ENCODE results near the gene PIGU. TPM values are rescaled to one million over a fixed set of nuclear protein-coding genes. Genes with fewer than 3 reads are reported as not detected.

Gene PIGU
- total and polyA plus RNA-seq, 2 donors = 17.3 to 19.1 TPM

- H3K4me1 ChIP-seq (ENCODE audit: insufficient read depth) = no peaks in the 10 kb centered on the region
- no peak for DNase-seq (ENCODE audit: extremely low spot score)
- H3K27ac ChIP-seq (ENCODE audit: low read depth) = no peak overlapping the region
- no peak overlapping the region for H3K4me3 ChIP-seq (ENCODE audit: low read depth, low read length)
- WGBS = 99% methylated on average over 7 of the region's 7 CpGs
- H3K36me3 ChIP-seq (ENCODE audit: insufficient read depth) = no peaks in the 10 kb centered on the region
Observed at GRCh38 chr20:34607066-34607465, 69.8 kb downstream of the PIGU start.

DNA sequence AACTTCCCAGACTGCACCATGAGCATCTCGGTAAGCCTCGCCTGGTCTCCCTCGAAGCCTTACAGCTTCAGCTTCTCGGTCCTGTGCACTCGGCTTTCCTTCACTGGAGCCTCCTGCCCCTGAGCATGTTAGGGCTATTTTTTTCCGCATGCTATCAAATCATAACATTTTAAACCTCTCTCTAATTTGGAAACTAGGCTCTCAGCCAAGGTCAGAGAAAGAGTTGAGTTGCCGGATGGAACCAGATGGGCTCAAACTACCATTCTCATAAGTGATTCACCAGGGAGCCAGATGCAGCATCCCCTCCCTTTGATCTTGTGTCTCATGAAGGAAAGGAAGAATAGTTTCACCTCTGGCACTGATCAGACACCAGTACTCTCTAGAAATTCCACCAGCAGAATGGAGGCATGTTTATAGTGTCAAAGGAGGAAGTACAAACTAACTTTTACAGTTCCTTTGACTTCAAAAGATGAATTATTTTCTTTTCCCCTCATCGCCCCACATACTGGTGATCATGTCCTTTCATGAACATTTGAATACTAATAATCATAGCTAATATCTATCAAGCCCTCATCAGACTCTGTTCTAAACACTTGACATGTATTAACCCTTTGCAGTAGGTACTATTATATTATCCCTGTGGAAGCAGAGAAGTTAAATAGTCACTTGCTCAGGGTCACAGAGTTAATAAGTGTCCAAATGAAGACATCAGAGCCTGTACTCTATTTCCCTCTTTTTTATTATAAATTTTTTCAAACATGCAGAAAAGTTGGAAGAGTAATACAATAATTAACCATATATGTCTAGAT is 71.7 kb downstream of the PIGU start:
- Histone ChIP-seq H3K4me1 (ENCODE audit: insufficient read depth) (no peaks in the 10 kb centered on the region), H3K36me3 (ENCODE audit: insufficient read depth) (no peaks in the 10 kb centered on the region), H3K4me3 (ENCODE audit: low read depth, low read length) (no peak overlapping the region), H3K27ac (ENCODE audit: low read depth) (peak overlapping the region; percentile 50)
- 40% methylated on average over 8 of the region's 8 CpGs for WGBS
- no peak for DNase-seq (ENCODE audit: extremely low spot score)

- 35% methylated on average over 9 of the region's 9 CpGs for WGBS
- Histone ChIP-seq H3K4me3 (ENCODE audit: low read depth, low read length) (no peak overlapping the region), H3K36me3 (ENCODE audit: insufficient read depth) (no peaks in the 10 kb centered on the region), H3K4me1 (ENCODE audit: insufficient read depth) (no peaks in the 10 kb centered on the region), H3K27ac (ENCODE audit: low read depth) (no peak overlapping the region)
- no peak for DNase-seq (ENCODE audit: extremely low spot score)
Observed at GRCh38 chr20:34600892-34601653, 75.8 kb downstream of the PIGU start.

DNA sequence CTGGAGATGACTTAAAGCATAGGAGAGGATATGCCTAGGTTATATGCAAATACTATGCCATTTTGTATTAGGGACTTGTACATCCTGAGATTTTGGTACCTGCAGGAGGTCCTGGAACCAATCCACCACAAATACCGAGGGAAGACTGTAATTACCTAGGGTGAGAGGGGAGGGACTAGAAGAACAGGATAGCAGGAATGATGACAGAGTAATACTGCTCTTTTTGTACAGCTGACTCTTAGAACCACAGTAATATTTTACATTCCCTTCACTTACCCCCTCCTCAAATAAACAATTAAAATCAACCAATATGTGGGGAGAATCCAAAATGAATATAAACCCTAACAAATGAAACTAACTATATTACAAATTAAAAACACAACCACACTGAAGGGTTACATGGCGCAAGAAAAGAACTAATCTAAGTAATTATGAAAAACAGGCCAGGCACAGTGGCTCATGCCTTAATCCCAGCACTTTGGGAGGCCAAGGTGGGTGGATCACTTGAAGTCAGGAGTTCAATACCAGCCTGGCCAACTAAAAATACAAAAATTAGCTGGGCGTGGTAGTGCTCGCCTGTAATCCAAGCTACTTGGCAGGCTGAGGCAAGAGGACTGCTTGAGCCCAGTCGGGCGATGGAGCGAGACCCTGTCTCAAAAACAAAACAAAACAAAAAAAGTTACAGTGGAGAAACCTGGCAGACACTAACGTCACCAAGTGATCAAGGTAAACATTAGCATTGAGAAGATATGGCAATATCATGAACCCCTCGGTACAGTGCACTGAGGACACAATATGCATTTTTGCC is 81.3 kb downstream of the PIGU start:
- no peak overlapping the region for H3K27ac ChIP-seq (ENCODE audit: low read depth)
- WGBS = 79% methylated on average over 9 of the region's 9 CpGs
- no peaks in the 10 kb centered on the region for H3K36me3 ChIP-seq (ENCODE audit: insufficient read depth)
- no peaks in the 10 kb centered on the region for H3K4me1 ChIP-seq (ENCODE audit: insufficient read depth)
- no peak for DNase-seq (ENCODE audit: extremely low spot score)
- no peak overlapping the region for H3K4me3 ChIP-seq (ENCODE audit: low read depth, low read length)

- no peak overlapping the region for H3K4me3 ChIP-seq (ENCODE audit: low read depth, low read length)
- no peaks in the 10 kb centered on the region for H3K36me3 ChIP-seq (ENCODE audit: insufficient read depth)
- 88% methylated on average over 9 of the region's 9 CpGs for WGBS
- no peaks in the 10 kb centered on the region for H3K4me1 ChIP-seq (ENCODE audit: insufficient read depth)
- H3K27ac ChIP-seq (ENCODE audit: low read depth) = no peak overlapping the region
- DNase-seq (ENCODE audit: extremely low spot score) = no peak
Observed at GRCh38 chr20:34586488-34587163, 90.3 kb downstream of the PIGU start.

- WGBS = 98% methylated on average over 5 of the region's 5 CpGs
- Histone ChIP-seq H3K36me3 (ENCODE audit: insufficient read depth) (no peaks in the 10 kb centered on the region), H3K4me1 (ENCODE audit: insufficient read depth) (no peaks in the 10 kb centered on the region), H3K4me3 (ENCODE audit: low read depth, low read length) (no peak overlapping the region), H3K27ac (ENCODE audit: low read depth) (no peak overlapping the region)
- no peak for DNase-seq (ENCODE audit: extremely low spot score)
Observed at GRCh38 chr20:34585019-34585418, 91.9 kb downstream of the PIGU start.

GRCh38 chr20:34583544-34583943 is 93.3 kb downstream of the PIGU start:
- no peaks in the 10 kb centered on the region for H3K36me3 ChIP-seq (ENCODE audit: insufficient read depth)
- 75% methylated on average over 6 of the region's 6 CpGs for WGBS
- no peak overlapping the region for H3K4me3 ChIP-seq (ENCODE audit: low read depth, low read length)
- no peak overlapping the region for H3K27ac ChIP-seq (ENCODE audit: low read depth)
- no peaks in the 10 kb centered on the region for H3K4me1 ChIP-seq (ENCODE audit: insufficient read depth)
- no peak for DNase-seq (ENCODE audit: extremely low spot score)

GRCh38 chr20:34582911-34583310 is 94.0 kb downstream of the PIGU start:
- 85% methylated on average over 4 of the region's 4 CpGs for WGBS
- Histone ChIP-seq H3K36me3 (ENCODE audit: insufficient read depth) (no peaks in the 10 kb centered on the region), H3K4me3 (ENCODE audit: low read depth, low read length) (no peak overlapping the region), H3K27ac (ENCODE audit: low read depth) (no peak overlapping the region), H3K4me1 (ENCODE audit: insufficient read depth) (no peaks in the 10 kb centered on the region)
- no peak for DNase-seq (ENCODE audit: extremely low spot score)

- Histone ChIP-seq H3K36me3 (ENCODE audit: insufficient read depth) (no peaks in the 10 kb centered on the region), H3K4me1 (ENCODE audit: insufficient read depth) (no peaks in the 10 kb centered on the region), H3K4me3 (ENCODE audit: low read depth, low read length) (no peak overlapping the region), H3K27ac (ENCODE audit: low read depth) (no peak overlapping the region)
- no peak for DNase-seq (ENCODE audit: extremely low spot score)
- WGBS = 78% methylated on average over 4 of the region's 4 CpGs
Observed at GRCh38 chr20:34582221-34582620, 94.7 kb downstream of the PIGU start.

DNA sequence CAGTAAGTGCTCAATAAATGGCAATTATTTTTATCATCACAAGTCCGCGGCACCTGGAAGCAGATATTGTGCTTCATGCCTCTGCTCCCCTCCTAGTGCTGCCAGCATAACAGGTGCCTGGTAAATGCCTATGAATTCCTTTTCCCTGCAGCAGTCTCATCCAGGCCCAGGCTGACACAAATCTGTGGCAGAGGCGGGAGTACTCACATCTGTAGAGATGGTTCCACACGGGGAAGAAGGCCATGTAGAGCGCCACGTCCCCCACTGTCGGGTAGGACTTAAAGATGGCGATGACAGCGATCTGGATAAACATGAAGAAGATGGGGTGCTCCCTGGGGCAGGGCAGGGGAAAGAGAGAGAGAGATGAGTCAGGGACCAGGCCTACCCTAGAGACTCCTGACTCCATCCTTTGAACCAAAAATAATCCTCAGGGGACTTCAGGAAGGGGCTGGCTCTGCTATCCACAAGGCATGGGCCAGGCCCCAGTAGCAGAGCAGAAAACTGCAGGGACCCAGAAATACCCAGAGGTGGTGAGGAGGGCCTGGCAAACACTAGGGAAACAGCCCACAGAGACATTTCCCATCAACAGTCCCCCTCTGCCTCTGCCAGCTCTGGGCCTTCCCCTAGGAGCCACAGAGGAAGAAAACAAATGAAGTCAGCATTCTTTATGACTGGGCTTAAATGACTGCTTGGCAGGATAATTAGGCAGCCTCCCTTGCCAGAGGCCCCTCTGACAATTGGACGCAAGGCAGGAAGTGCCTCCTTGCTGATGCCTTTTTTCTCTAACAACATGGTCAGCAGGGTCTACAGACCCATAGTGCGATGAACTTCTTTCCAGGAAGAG is 95.3 kb downstream of the PIGU start:
- Histone ChIP-seq H3K4me1 (ENCODE audit: insufficient read depth) (no peaks in the 10 kb centered on the region), H3K4me3 (ENCODE audit: low read depth, low read length) (no peak overlapping the region), H3K27ac (ENCODE audit: low read depth) (peak overlapping the region; percentile 63), H3K36me3 (ENCODE audit: insufficient read depth) (no peaks in the 10 kb centered on the region)
- whole genome bisulfite sequencing = 79% methylated on average over 11 of the region's 11 CpGs
- DNase-seq (ENCODE audit: extremely low spot score) = no peak

DNA sequence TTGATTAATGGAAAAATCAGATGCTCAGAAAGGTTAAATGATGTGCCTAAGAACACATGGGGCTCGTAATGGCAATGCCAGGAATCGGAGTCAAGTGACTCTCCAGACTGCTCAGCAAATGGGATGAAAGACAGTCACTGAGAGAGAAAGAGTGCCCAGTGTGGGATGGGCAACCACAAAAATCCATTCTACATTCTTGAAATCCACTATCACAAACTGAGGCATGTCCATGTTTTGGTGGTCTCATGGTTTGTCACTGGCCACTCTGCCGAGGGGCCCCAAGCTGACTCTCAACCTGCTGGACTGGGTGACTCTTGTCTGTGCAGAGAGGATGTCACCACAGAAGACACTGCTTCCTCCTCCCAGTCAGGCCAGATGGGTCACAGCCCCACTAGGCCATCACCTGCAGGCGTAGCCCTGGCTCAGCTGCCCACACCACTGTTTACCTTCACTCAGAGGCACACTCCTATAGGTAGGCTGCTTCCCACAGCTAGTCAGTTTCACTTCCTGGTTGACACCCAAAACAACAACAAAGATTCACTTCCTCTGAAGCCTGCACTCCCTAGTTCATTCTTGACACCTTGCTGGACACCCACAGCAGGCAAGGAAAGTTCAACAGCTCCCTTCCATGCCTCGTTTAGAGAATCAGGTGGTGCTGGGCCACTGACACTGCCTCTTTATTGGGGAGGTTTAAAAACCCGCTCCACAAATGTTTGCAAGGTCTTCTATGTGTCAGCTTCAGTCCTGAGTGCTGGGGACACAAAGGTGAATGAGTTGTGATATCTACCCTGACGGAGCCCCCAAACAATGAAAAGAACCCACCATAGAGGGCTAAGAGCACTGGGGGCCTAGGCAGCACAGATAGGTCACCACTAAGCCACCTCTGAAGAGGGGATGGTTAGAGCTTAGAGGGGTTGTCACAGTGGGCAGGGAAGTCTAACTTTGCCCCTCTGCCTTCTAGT is 96.6 kb downstream of the PIGU start:
- Histone ChIP-seq H3K27ac (ENCODE audit: low read depth) (no peak overlapping the region), H3K4me3 (ENCODE audit: low read depth, low read length) (no peak overlapping the region), H3K36me3 (ENCODE audit: insufficient read depth) (no peaks in the 10 kb centered on the region), H3K4me1 (ENCODE audit: insufficient read depth) (no peaks in the 10 kb centered on the region)
- 90% methylated on average over 7 of the region's 7 CpGs for WGBS
- no peak for DNase-seq (ENCODE audit: extremely low spot score)

Data from urinary bladder (tissue), 4 donors.